GM12892 (cell line): ENCODE data around the gene HNRNPUL1.

ENCODE experiments used
- POLR2A ChIP-seq: IDR thresholded peaks from 2 replicates; pipeline ENCODE4 v1.6.1; 2011; ENCODE audit warnings: low read depth, low read length, control low read depth
- POLR2AphosphoS5 ChIP-seq: IDR thresholded peaks from 2 replicates; pipeline ENCODE4 v1.6.1; 2011; ENCODE audit warnings: low read depth, low read length, control low read depth

GRCh38 chr19:41241859-41242258 is 22.3 kb upstream of the HNRNPUL1 start:
- TF ChIP-seq POLR2A, result no peak
- TF ChIP-seq POLR2AphosphoS5, result no peak
